RKO (cell line): ENCODE measurements around the gene CACNA1G.

Experiments used
- DNase-seq: peaks from one replicate; pipeline ENCODE4 v3.0.0-alpha.2; 2016; ENCODE audit warnings: low spot score

The CACNA1G gene

DNA sequence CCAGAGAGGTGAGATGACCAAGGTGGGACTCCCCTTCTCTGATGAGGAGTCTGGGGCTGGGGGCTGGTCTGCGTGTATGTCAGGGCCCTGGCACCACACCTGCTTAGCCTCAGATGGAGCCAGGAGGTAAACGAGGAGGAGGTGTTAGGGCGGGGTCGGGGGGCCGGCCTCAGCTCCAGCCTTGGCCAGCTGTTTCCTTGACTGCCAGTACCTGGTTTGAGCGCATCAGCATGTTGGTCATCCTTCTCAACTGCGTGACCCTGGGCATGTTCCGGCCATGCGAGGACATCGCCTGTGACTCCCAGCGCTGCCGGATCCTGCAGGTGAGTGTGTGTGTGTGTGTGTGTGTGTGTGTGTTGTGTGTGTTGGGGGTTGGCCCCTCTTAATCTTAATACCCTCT, 8.1 kb downstream of the CACNA1G start:
- no peak for DNase-seq

DNA sequence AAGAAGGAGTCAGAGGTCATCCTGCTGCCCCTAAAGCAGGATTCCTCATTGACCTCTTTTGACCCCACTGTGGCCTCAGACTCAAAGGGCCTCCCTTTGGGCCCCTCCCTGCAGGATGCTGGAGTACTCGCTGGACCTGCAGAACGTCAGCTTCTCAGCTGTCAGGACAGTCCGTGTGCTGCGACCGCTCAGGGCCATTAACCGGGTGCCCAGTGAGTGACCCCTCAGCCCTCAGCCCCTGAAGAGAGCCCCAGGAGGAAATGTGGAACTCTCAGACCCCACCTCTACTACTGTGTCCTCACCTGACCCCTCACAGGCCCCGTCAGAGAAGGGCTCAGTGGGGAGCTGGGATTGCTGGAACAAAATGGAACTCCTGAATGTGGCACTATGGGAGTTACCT, 9.1 kb downstream of the CACNA1G start:
- DNase-seq: no peak

DNA sequence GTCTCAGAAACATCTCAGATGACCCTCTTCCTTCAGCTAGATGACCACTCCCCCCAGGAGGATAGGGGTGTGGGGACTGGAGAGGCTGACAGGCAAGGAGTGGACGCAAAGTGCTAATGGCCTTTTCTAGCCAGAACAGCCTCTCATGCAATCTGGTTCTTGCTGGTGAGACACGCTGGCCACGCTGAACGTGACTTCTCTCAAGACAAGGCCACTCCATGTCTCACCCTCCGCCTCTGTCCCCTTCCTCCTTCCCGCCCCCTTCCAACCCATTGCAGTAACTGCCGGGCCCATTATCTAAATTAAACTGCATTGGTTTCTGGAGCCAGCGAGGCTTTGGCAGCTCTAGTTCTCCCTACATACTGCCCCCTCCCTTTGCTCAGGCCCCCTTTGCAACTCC, 9.5 kb downstream of the CACNA1G start:
- DNase-seq: no peak

DNA sequence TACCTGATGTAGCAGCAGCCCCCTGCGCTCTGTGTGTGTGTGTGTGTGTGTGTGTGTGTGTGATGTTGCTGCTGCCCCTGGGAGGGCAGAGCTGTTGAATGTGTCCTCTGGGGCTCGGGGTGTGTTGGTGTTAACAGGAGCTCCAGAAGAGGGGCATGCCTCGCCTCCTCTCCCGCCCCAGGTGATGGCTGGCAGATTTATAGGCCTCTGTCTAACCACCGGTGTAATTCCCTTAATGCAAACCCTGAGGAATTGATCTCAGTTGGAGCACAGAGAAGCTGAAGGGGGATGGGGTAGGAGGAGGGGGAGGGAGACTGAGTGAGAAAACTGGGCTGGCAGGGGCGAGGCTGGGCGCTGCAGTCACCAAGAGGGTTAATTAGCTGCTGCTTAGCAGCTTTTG, 10.0 kb downstream of the CACNA1G start:
- no peak for DNase-seq

DNA sequence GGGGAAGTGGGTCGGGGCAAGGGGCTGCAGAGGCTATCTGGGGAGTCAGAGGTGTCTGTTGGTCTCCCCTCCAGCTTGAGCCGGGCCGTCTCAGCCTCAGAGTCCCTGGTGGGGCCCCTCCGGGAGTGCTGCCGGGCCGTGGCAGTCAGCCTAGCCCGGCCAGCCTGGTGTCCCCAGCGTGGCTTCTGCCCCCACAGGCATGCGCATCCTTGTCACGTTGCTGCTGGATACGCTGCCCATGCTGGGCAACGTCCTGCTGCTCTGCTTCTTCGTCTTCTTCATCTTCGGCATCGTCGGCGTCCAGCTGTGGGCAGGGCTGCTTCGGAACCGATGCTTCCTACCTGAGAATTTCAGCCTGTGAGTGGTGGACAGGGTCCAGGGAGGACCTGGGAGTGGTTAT, 11.2 kb downstream of the CACNA1G start:
- no peak for DNase-seq

DNA sequence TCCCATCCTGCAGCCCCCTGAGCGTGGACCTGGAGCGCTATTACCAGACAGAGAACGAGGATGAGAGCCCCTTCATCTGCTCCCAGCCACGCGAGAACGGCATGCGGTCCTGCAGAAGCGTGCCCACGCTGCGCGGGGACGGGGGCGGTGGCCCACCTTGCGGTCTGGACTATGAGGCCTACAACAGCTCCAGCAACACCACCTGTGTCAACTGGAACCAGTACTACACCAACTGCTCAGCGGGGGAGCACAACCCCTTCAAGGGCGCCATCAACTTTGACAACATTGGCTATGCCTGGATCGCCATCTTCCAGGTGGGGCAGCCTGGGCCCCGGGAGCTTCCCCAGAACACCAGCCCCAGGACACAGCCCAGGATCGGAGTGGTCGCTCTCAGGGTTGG, 12.0 kb downstream of the CACNA1G start:
- DNase-seq: no peak

DNA sequence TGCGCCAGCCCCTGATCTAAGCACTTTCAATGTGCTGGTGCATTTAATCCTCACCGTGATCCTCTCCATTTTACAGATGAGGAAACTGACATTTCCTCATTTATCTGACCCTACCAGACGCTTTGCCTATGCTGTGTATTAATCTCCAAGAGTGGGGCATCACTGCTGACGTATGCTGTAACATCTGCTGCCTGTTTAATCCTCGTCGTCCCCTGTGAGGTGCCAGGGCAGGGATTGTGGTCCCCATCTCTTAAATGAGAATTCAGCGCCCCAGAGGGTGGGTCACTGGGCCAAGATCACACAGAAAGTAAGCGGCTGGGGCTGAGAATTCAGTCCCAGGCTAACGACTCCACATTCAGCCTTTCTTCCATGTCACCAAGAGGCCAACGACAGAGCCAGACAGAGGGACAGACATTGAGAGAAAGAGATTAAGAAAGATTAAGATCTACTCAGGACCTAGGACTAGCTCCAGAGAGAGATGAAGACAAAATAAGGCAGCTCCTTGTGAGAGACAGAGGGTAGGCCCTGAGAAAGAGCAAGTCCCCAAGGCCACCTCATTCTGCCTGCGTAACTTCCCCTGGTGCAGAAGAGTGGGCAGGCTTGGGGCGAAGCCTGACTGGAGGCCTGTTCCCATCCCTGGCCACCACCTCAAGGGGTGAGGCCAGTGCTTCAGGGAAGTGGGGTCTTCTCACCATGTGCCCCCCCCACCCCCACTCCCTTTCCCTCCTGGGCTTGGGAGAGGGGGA, 13.5 kb downstream of the CACNA1G start:
- DNase-seq: no peak

DNA sequence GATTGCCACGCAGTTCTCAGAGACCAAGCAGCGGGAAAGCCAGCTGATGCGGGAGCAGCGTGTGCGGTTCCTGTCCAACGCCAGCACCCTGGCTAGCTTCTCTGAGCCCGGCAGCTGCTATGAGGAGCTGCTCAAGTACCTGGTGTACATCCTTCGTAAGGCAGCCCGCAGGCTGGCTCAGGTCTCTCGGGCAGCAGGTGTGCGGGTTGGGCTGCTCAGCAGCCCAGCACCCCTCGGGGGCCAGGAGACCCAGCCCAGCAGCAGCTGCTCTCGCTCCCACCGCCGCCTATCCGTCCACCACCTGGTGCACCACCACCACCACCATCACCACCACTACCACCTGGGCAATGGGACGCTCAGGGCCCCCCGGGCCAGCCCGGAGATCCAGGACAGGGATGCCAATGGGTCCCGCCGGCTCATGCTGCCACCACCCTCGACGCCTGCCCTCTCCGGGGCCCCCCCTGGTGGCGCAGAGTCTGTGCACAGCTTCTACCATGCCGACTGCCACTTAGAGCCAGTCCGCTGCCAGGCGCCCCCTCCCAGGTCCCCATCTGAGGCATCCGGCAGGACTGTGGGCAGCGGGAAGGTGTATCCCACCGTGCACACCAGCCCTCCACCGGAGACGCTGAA, 15.2 kb downstream of the CACNA1G start:
- DNase-seq: no peak

DNA sequence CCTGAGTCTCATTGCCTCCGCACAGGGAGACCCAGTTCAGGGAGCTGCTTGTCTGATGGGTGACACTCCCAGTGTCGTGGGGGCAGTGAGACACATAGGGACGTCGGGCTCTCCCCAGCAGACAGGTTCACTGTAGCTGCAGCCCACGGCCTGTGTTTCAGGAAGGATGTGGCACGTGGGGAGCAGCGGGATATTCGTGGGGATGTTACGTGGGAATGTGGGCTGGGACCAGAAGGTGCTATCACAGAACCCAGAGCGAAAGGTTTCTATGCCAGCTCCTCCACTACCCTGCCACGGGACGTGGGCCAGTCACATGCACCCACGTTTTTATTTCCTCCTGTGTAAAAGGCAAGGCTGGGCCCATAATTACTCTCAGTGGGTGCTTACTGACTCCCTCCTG, 16.3 kb downstream of the CACNA1G start:
- DNase-seq: no peak

DNA sequence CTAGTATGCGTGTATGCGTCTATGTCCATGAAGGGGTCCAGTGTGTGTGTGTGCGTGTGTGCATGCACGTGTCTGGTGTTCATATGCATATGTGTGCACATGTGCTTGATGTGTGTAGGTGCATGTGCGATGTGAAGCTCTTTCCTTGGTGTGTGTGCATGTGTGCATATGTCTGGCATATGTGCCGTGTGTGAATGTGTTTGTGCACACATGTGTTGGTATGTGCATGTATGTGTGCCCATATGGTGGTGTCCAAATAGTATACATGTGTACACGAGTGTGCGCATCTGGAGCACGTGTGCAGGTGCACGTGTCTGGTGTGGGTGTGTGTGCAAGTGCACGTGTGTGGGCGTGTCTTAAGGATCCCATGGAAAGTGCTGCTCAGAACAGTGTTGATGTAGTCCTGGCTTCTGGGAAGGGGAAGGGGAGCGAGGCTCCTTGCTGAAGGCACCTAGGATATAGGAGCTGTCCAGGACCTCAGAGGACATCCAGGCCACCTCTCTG, 17.0 kb downstream of the CACNA1G start:
- DNase-seq: no peak

DNA sequence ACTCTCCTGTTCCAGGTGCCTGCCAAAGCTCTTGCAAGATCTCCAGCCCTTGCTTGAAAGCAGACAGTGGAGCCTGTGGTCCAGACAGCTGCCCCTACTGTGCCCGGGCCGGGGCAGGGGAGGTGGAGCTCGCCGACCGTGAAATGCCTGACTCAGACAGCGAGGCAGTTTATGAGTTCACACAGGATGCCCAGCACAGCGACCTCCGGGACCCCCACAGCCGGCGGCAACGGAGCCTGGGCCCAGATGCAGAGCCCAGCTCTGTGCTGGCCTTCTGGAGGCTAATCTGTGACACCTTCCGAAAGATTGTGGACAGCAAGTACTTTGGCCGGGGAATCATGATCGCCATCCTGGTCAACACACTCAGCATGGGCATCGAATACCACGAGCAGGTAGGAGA, 17.7 kb downstream of the CACNA1G start:
- DNase-seq: no peak

DNA sequence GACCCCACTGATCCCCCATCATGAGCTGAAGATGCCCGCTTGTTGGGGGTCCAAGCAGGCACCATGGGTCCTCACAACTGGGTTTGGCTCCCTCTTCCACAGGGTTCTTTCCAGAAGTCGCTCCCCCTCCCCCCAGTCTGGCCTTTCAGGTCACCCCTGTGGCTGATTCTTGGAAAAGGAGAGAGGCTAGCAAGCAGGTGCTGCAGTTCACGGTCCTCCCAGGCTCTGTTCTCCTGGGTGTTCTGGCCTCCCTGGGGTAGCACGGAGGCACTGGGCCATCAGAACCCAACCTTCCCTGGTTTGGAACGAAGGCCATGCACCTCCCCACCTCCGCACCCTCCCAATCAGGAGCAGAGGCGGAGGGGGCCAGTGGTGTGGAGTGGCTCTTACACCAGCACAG, 18.9 kb downstream of the CACNA1G start:
- no peak for DNase-seq

DNA sequence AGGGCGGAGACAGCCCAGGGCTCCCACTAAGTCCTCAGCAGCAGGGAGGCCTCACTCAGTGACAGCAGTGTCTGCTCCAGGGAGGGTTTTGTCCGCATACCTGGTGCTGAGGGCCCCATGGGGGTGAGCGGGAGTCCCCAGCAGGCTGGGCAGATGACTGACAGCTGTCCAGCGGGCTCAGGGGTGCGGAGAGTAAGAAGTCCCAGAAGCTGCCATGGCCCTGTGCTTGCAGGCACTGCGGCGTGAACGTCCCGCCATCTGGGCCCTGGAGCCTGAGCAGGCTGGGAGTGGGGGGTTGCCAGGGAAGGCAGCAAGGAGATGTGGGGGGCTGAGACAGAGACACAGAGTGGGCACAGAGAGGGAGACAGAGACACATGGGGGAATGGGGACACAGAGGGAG, 20.1 kb downstream of the CACNA1G start:
- no peak for DNase-seq

DNA sequence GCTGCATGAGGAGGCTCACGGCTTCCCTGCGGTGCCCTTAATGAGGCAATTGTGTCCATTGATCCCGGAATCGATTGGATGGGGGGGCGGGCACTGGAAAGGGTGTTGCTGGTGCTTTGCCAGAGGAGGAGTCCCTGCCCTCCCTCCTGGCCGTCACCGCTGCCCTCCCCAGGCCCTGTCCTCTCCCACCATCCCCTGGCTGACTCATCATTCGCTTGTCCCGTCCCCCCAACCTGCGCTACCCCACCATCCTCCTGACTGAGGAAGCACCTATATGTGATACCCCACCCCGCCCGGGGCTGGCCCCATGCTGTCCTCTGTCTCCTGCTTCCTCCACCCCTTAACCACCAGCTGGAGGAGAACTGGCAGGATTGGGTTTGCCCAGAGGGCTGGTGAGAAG, 20.8 kb downstream of the CACNA1G start:
- DNase-seq: no peak

DNA sequence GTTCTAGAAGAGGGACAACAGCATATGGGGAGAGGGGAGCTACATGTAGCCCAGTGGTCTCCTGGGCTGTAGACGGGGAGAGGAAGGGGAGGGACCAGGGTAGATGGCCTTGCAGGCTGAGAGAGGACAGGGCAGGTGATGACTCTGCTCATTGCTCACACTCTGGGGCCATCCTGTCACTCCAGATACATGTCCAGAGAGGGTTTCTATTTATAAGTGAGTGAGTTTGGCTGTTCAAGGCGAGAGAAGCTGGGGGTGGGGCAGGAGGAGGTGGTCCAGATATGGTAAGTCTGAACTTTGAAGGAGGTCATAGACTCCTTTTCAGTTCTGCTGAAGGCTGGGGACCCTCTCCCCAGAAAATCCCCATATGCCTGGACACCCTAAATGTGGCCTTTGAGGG, 22.2 kb downstream of the CACNA1G start:
- DNase-seq: no peak

DNA sequence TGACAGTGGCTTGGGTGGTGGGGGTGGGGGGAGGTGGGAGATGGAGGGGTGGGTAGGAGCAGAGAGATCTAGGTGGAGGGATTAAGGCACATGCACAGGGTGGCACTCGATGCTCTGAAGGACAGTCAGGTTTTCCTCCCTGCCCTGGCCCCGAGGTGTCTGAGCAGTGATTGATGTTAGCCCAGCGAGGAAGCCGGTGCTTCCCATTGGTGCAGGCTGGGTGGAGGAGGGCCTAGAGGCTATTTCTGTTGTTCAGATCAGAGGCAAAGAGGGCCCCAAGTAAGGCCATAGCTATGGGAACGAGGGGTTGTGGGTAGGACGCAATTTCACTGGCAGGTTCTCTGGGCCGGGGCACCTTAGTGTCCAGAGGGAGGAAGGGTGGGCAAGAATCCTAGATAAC, 23.1 kb downstream of the CACNA1G start:
- DNase-seq: no peak

DNA sequence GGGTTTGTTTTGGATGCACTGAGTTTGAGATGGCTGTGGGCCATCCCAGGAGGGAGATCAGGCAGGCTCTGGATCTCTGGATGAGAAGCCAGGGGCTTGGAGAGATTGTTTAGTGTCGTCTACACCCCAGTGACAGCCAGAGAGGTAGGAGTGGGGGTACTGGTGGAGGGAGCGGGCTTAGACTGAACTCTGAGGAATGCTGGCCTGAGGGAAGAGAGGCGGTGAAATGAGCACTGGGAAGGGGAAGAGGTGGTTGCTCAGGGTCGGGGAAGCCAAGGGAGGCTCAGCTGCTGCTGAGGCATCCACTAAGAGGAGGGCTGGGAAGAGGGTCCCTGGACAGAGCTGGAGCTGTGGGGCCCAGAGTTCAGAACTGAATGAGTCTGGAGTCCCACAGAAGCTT, 23.6 kb downstream of the CACNA1G start:
- DNase-seq: no peak

DNA sequence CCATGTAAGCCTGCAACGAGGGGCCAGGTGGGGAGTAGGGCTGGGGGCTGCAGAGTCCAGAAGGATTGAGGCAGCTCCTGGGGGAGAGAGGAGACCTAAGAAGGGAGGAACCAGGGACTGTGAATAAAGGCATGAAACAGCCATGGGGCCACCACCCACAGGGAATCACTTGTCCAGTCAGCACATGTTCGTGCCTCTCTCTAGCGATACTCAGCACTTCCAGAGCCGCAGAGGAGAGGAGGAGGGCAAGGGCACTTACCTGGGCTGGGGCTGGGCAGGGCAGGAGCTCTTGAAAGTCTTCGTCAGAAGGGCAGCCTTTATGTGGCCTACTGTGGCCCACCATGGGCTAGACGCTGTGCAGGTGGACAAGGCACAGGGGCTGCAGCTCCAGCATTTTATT, 24.2 kb downstream of the CACNA1G start:
- DNase-seq: no peak

DNA sequence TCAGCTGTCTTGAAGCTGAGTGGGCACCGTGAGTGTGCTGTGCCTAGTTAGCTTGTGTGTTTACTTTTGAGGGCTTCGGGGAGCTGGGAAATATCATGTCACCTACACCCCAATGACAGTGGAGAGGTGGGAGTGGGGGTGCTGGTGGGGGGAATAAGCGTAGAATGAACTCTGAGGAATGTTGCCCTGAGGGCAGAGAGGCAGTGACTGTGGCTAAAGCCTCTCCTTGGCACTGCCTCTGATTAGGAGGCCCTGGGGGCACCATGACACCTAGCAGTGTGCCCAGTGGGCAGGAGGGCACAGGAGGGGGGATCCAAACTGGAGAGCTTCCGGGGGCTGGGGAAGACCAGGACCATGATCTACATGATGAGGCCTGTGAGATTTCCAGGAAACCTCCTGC, 24.8 kb downstream of the CACNA1G start:
- no peak for DNase-seq

DNA sequence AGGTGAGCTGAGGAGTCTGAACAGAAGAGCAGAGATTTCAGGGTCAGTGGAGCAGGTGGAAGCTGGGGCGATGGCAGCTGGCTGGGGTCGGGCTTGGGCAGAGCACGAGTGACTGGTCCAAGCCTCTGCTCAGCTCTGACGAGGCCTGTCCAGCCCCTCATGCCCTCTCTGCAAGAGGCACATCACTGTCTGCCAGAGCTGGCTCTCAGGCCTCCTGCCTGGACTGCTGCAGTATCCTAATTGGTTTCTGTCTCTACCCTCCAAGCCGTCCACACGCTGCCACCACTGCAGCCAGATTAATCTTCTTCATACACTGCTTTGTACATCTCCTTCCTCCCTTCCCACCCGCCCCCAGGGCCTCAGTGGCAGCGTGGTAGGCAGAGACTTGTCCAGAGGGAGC, 25.4 kb downstream of the CACNA1G start:
- no peak for DNase-seq

DNA sequence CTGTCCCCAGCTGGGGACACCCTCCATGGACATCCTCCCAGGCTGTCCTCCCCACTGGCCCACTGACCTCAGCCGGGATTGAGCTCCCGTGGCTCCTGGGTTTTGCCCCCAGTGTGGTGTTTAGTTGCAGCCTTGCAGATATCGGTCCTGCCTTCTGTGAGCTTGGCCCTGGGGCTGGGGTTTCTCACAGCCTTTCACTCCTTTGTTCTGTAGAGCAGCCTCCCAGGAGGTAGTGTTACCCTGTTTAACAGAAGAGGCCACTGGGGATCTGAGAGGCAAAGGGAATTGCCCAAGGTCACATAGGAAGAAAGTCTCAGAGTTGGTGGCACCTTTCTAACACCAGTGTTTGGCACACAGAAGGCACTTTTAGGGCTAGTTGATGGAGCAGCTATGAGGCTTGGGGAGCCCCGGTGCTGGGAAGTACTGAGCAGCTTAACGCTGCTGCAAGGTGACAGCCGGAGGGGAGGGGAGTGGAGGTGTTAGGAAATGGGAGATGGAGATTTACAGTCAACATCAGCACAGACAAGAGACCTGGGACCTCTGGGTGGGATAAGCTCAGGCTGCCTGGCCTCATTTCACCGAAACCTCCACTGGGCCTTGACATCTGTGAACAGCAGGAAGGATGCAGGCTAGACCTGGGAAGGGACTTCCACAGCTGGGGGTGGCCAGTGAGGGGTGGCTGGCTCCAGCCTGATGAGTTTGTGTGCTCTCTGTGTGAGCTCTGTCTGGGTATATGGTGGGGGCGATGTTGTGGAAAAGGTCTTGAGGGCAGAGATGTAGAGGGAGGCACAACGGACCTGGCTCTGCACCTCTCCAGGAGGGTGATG, 26.1 kb downstream of the CACNA1G start:
- no peak for DNase-seq

DNA sequence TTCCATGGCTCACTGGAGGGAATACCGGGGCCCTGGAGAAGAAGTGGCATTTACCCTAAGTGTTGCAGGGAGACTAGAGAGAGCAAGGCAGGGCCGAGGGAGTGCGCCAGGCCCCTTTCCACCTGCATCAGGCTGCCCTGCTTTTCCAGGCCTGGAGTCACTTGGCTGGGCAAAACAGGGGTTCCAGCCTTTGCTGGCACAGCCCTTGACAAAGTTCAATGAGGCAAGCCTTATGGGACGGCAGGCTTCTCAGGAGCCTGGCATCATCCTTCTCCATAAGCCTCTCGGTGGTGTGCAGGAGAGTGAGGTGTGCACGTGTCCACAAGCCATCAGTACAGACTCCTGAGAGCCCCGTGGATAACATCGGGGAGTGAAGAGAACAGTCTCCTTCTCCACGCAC, 27.1 kb downstream of the CACNA1G start:
- no peak for DNase-seq

DNA sequence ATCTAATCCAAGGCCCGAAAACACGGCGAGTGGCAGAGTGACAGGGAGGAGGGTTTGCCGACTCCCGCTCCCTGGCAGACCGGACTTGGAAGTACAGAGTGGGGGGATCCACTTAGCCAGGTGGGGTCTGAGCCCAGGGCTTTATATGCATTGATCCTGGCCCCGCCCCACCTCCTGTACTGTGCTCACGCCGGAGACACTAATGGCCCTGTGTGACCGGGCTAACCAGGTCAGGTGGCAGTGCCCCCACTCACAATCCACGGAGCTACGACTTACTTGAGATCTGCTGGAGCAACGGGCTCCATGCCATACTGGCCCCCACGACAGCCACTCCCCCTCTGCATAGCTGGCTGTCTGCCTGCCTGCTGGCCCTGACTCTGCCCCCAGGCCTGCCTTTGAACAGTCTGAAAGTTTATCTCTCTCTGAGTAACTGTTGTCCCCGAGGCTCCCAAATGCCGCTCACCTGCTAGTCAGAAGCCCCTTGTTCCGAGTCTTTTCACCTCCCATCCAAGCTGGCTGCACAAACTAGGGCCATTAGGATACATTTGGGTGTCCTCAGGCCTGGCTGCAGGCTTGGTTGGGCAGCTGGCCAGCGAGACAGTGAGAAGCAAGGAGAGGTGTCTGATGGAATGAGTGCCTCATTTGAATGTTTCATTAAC, 28.0 kb downstream of the CACNA1G start:
- no peak for DNase-seq
